Omental fat pad (tissue), 4 donors: ENCODE measurements around the gene CBX8. TPM values are rescaled to one million over a fixed set of nuclear protein-coding genes. Genes with fewer than 3 reads are reported as not detected.

ENCODE experiments used
- ATAC-seq: fragments of 150-250 bp; one replicate; pipeline ENCODE4 v1.9.1; 2016; ENCODE audit warnings: mild to moderate bottlenecking, moderate library complexity; ENCODE audit not compliant: low FRiP score
- DNase-seq: peaks from one replicate; pipeline ENCODE4 v3.0.0-alpha.2; 2019; ENCODE audit warnings: low spot score
- total RNA-seq, 4 donors: library from RNA; depleted of rRNA; stranded (reverse); fragments of >200 nt; gene quantifications; one replicate each; pipeline ENCODE4 v1.1.0, GENCODE V29; 2016
- TF ChIP-seq, protein P1 (sequence below), 3 donors: fragments of 450-650 bp; IDR thresholded peaks; one replicate each; pipeline ENCODE4 v1.5.1; 2016 to 2017; ENCODE audit warnings: antibody characterized with exemption in 3 of 3, mild to moderate bottlenecking in 3 of 3, moderate library complexity in 2 of 3

CBX8 gene
- total RNA-seq, 4 donors from 2014 or later: 0.88 to 2.2 (median 1.2) TPM

DNA sequence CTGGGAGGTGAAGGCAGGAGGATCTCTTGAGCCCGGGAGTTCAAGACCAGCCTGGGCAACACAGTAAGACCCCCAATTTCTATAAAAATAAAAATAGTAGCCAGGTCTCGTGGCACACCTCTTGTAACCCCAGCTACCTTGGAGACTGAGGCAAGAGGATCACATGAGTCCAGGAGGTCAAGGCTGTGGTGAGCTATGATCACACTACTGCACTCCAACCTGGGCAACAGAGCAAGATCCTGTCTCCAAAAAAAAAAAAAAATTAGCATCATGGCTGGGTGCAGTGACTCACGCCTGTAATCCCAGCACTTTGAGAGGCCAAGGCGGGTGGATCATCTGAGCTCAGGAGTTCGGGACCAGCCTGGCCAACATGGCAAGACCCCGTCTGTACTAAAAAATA lies 25.6 kb downstream of the CBX8 start:
- TF ChIP-seq, protein P1, sequence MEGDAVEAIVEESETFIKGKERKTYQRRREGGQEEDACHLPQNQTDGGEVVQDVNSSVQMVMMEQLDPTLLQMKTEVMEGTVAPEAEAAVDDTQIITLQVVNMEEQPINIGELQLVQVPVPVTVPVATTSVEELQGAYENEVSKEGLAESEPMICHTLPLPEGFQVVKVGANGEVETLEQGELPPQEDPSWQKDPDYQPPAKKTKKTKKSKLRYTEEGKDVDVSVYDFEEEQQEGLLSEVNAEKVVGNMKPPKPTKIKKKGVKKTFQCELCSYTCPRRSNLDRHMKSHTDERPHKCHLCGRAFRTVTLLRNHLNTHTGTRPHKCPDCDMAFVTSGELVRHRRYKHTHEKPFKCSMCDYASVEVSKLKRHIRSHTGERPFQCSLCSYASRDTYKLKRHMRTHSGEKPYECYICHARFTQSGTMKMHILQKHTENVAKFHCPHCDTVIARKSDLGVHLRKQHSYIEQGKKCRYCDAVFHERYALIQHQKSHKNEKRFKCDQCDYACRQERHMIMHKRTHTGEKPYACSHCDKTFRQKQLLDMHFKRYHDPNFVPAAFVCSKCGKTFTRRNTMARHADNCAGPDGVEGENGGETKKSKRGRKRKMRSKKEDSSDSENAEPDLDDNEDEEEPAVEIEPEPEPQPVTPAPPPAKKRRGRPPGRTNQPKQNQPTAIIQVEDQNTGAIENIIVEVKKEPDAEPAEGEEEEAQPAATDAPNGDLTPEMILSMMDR (IDR thresholded peaks at IDR 0.05): no peak
- no peak for DNase-seq
- ATAC-seq: no peak

DNA sequence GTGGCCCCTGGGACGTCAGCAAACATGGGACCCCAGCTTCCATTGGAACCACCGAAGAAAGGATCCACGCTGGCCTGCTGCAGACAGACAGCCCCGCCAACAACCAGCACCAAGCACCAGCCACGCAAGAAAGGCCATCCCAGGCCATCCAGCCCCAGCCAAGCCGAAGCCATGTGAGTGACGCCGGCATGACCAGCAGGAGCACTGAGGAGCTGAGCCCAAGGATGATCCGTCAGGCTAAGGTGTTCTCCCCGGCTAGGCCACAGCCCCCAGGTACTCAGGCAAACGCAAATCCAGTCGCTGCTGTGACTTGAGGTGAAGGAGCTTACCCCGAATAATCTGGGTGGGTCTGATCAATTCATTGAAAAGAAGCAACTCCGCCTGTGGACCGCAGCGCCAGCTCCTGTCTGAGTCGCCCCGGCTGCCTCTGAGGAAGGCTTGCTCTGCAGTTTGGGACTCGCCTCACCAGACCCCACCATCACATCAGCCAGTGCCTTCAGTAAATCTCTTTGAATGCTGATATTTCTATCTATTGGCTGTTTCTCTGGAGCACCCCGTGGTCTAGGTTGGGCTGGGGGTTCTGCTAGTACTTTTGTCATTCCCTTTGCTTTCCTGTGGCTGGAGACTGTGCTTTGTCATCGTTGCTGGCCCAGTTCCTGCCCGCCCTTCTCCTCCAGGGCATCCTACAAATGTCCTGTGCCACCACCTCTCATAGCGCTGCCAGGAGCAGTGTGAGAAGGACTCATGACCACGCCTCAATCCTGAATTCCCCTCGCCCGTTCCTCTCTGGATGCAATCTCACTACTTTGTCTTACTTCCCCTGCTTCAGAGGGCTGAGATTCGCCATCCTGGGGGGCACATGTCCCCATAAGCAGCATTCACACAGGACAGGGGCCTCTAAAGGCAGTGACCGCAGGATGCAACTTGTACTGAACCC lies 27.0 kb downstream of the CBX8 start:
- no peak for ATAC-seq
- no peak for DNase-seq
- TF ChIP-seq, protein P1 (IDR thresholded peaks at IDR 0.05): no peak

DNA sequence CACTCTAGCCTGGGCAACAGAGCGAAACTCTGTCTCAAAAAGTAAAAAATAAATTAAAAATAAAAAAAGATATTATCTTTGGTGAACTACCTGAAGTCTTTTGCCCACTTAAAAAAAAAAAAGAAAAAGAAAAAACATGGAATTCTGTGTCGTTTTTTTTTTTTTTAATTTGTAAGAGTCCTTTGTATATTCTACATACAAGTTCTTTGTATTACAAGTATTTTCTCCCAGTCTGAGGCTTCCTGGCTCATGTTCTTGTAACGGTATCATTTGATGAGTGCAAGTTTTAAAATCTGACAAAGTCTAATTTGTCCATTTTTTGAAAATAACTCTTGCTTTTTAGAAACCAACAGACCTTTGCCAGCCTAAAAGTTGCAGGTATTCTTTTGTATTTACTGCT lies 31.2 kb downstream of the CBX8 start:
- TF ChIP-seq, protein P1 (IDR thresholded peaks at IDR 0.05): no peak
- ATAC-seq: no peak

DNA sequence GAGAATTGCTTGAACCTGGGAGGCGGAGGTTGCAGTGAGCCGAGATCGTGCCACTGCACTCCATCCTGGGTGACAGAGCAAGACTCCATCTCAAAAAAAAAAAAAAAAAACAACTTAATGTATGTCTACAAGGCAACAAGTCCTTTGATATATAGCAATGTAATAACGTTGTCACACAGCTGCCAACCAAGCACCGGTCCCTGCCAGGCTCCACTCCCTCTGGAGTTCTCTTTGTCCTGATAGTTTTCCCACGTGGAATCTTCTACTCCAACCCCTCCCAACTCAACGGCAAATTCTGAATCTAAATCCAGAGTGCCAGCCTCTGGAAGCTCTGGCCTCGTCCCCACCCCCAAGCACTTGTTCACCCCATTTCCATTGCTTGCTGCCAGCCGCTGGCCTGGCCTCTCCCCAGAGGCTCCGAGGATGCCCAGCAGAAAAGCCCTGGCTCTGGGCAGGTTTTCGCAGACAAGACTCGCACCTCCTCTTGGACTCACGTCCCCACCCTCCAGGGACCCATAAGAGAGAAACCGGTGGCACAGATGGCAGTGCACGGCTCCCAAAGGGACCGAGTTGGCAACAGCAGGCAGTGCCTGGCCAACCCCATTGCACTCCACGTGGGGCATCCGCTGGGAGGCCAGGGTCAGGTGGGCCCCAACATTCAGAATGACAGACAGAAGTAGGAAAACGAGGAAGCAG lies 34.8 kb downstream of the CBX8 start:
- TF ChIP-seq, protein P1 (IDR thresholded peaks at IDR 0.05): no peak
- DNase-seq (no peak), ATAC-seq (no peak)

More for the DNA sequence above, 31.2 kb downstream of the CBX8 start:
- DNase-seq: no peak

GRCh38 chr17:79760197-79760906 lies 36.5 kb downstream of the CBX8 start:
- TF ChIP-seq, protein P1 (IDR thresholded peaks at IDR 0.05): no peak
- ATAC-seq (no peak), DNase-seq (no peak)

DNA sequence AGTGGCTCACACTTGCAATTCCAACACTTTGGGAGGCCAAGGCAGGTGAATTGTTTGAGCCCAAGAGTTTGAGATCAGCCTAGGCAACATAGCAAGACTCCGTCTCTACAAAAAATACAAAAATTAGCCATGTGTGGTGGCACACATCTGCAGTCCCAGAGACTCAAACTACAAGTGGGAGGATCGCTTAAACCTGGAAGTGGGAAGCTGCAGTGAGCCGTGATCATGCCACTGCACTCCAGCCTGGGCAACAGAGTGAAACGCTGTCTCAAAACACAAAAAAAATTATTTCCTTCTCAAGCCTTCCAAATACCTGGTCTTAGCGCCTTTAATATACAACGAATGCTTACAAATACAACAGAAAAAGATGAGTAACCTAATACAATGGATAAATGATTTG lies 38.6 kb downstream of the CBX8 start:
- ATAC-seq (no peak), DNase-seq (no peak)
- TF ChIP-seq, protein P1 (IDR thresholded peaks at IDR 0.05): no peak
